NCI-H146 treated with DMSO at 0.1 percent for 48 hours (cell line): ENCODE measurements around the gene SLC25A45.

Experiments used
- DNase-seq: peaks from one replicate; lab custom pipeline; 2025; ENCODE audit not compliant: unreplicated experiment; lab: John Stamatoyannopoulos, UW

Gene SLC25A45

GRCh38 chr11:65382033-65382803 is at the start of gene SLC25A45:
TSS of gene SLC25A45 (minus strand) at chr11:65382646. CDS start at chr11:65381951, 695 bp downstream.
- DNase-seq: peak; percentile 86

GRCh38 chr11:65431451-65432099 is 49.1 kb upstream of the SLC25A45 start:
- no peak for DNase-seq

GRCh38 chr11:65430406-65431217 is 48.2 kb upstream of the SLC25A45 start:
- DNase-seq: no peak

DNA sequence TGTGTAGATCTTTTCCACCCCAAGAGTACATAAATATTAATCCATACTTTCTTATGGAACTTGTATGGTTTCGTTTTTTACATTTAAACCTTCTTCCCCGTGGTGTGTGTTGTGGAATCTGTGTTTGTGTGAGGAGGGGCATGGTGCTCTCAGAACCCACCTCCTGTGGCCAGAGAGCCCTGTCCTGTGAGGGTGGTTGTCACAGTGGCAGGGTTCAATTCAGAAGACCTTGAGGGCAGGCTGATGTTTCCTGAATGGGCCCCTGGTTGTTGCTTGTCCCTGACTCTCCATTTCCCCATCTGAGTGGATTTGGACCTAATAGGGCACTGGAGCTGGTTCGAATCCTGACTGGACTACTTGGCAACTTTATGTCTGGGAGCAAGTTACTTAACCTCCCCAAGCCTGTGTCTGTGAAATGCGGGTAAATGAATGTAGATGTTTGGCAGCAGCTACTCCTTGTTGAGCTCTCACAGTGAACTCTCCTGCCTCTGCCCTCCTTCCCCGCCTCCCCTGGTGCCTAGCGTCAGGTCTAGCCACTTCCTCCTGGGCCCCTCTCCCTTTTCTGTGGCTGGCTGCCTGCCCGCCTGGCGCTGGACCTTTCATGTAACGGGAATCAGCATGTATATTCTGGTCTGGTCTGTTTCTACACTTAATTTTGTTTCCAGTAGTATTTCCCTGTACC is 47.4 kb upstream of the SLC25A45 start:
- no peak for DNase-seq

DNA sequence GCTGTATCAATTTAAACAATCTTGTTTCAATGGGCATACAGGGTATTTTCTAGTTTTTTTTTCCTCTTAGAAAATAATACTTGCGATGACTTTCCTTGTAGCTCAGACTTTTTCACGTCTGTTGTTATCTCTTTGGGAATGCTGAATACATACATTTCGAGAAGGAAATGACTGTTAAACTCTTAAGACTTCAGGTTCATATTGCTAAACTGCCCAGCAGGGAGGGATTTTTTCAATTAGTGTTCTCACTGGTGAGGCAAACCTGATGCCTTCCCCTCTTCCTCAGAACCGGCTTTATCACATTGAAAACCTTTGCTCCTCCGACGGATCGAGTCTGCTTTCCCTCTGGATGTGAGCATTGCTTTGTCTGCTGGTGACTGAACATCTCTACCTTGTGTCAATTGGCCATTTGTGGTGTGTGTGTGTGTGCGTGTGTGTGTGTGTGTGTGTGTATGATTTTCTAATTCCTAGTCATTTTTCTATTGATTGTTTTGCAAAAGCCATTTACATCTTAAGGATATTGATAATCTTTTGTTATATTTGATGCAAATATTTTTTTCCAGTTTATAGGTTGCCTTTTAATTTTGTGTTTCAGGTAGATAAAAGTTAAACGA is 46.7 kb upstream of the SLC25A45 start:
- no peak for DNase-seq

- no peak for DNase-seq
Measured at GRCh38 chr11:65428578-65429067, 46.2 kb upstream of the SLC25A45 start.

DNA sequence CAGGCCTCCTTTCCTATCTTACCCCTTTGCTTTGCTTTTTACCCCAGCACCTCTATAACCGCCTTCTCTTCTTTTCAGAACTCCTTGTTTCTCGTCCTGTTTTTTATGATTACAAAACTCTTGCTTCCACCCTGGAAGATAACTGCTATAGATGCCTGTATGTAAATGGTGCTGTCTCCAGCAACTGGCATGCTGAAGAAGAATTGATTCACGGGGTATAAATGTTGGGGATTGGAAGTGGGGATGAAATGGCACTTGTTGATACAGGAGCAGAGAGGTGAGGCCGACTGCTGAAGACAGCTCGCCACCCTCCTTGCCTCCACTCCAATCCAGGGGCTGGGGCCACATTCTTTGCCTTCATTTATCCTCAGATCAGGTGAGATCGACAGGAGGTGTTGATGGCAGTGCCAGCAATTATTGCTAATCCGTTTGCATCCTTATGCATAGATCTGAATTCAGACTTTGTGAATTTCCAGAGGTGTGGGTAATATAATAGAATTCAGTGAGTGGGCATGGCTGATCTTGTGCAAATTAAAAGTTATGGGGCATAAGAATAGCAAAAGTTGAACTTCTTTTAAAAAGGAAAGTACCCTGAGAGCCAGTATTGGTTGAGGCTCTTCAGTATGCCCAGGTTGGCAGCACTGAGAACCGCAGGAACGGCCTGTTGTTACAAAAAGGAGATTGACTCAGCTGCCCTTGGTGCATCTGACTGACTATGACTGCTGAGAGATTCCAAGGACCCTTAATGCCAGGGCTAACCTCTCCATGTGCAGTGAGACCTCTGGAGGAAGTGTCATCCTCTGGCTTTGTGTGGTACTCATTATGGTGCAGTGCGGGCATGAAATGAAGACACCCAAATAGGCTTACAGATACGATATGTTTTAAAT is 45.5 kb upstream of the SLC25A45 start:
- no peak for DNase-seq

DNA sequence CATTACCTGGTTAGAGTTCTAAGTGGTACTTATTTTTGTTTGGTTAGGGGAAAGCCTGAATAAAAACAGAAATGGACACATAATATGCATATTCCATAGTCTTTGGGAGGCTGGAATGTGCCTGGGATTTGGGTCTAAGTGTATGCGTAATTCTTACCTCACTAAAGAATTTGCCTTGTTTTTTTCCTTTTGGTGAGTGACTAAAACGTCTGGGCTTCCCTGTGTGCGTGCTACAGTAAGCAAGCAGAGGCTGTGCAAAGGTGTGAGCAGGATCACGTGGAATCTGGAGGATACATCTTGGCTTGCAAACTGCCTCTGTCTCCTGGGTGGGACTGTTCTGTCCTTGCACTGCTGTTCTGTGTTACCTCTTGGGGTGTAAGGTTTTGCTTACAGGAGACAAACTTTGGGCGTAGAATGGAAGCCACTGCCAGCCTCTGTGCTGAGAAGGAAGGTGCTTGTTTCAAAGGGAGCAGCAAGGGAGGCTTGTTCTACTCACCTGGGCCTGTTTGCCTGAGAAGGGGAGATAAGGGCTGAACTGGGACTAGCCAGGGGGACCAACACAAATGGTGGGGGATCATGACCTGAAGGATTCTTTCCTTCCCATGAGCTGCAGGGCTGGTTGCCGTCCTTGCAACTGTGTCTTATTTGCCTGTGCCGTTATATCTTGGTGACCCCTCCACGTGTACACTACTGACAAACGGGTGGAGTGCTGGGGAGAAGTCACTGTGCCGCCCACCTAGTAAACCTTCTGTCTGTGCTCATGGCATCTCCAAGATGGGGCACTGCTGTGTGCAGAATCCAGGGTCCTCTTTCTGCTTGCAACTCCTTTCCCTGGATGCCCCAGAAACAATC is 44.6 kb upstream of the SLC25A45 start:
- DNase-seq: no peak

GRCh38 chr11:65425971-65426838 is 43.8 kb upstream of the SLC25A45 start:
- no peak for DNase-seq

GRCh38 chr11:65425105-65425970 is 42.9 kb upstream of the SLC25A45 start:
- DNase-seq: no peak

- DNase-seq: no peak
Measured at GRCh38 chr11:65424205-65425104, 42.0 kb upstream of the SLC25A45 start.

- no peak for DNase-seq
Measured at GRCh38 chr11:65423516-65424204, 41.2 kb upstream of the SLC25A45 start.

DNA sequence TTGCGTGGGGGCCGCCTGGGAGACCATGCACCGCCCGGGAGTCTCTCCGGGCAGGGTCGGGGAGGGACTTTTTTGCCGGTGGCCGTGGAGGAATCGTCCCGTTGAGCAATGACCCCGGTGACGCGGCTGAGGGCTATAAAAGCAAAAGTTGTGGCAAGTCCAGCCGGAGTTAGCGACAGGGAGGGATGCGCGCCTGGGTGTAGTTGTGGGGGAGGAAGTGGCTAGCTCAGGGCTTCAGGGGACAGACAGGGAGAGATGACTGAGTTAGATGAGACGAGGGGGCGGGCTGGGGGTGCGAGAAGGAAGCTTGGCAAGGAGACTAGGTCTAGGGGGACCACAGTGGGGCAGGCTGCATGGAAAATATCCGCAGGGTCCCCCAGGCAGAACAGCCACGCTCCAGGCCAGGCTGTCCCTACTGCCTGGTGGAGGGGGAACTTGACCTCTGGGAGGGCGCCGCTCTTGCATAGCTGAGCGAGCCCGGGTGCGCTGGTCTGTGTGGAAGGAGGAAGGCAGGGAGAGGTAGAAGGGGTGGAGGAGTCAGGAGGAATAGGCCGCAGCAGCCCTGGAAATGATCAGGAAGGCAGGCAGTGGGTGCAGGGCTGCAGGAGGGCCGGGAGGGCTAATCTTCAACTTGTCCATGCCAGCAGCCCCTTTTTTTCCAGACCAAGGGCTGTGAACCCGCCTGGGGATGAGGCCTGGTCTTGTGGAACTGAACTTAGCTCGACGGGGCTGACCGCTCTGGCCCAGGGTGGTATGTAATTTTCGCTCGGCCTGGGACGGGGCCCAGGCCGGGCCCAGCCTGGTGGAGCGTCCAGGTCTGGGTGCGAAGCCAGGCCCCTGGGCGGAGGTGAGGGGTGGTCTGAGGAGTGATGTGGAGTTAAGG is 40.4 kb upstream of the SLC25A45 start, which contains the start of gene NEAT1:
Gene NEAT1, plus strand, starts transcription at position 166 of the 883 bp plus-strand sequence.
- no peak for DNase-seq
